HG03439 (cell line): Measurements from ENCODE around the gene LBHD2.

ENCODE experiments used
- ATAC-seq: cut with Tn5 transposase; IDR thresholded peaks from one replicate; pipeline ENCODE4 v1.9.1; 2021; ENCODE audit warnings: mild to moderate bottlenecking, moderate library complexity; ENCODE audit not compliant: unreplicated experiment

The LBHD2 gene

GRCh38 chr14:103067231-103067954 lies 16.6 kb upstream of the LBHD2 start:
- no peak for ATAC-seq

GRCh38 chr14:103068351-103069073 lies 15.5 kb upstream of the LBHD2 start:
- ATAC-seq, result no peak

- no peak for ATAC-seq
Measured at GRCh38 chr14:103070263-103070885, 13.6 kb upstream of the LBHD2 start.

GRCh38 chr14:103070971-103071542 lies 13.0 kb upstream of the LBHD2 start:
- ATAC-seq, result no peak

- ATAC-seq, result no peak
Measured at GRCh38 chr14:103071544-103072251, 12.3 kb upstream of the LBHD2 start.

GRCh38 chr14:103072595-103073366 lies 11.2 kb upstream of the LBHD2 start:
- no peak for ATAC-seq

- ATAC-seq, result no peak
Measured at GRCh38 chr14:103073367-103073875, 10.6 kb upstream of the LBHD2 start.

- ATAC-seq, result no peak
Measured at GRCh38 chr14:103073876-103074728, 9.9 kb upstream of the LBHD2 start.

- ATAC-seq, result no peak
Measured at GRCh38 chr14:103074729-103075367, 9.2 kb upstream of the LBHD2 start.

- peak; percentile 52 for ATAC-seq
Measured at GRCh38 chr14:103078420-103078749, 5.6 kb upstream of the LBHD2 start.

- ATAC-seq, result no peak
Measured at GRCh38 chr14:103078860-103079587, 5.0 kb upstream of the LBHD2 start.

- no peak for ATAC-seq
Measured at GRCh38 chr14:103081951-103082350, 2.1 kb upstream of the LBHD2 start.

GRCh38 chr14:103085106-103086091 lies 1.4 kb downstream of the LBHD2 start:
- no peak for ATAC-seq

- ATAC-seq, result no peak
Measured at GRCh38 chr14:103086771-103087342, 2.8 kb downstream of the LBHD2 start.

GRCh38 chr14:103087343-103087835 lies 3.4 kb downstream of the LBHD2 start:
- no peak for ATAC-seq

- no peak for ATAC-seq
Measured at GRCh38 chr14:103088921-103089320, 4.9 kb downstream of the LBHD2 start.
